H1 (cell line): ENCODE measurements around the gene NKD2. TPM values are rescaled to one million over a fixed set of nuclear protein-coding genes. Genes with fewer than 3 reads are reported as not detected.
A peak's percentile ranks its signal among the peaks of the same experiment; 100 is the strongest.

Experiments used
- CTCF ChIA-PET: fragments of 300-600 bp; sonication (Branson Sonifier 250); formaldehyde crosslinking; loops from one replicate; lab custom pipeline; 2021; ENCODE audit not compliant: partially characterized antibody; lab: Charles Lee
- POLR2A ChIA-PET: fragments of 300-600 bp; sonication (Branson Sonifier 250); formaldehyde crosslinking; loops from one replicate; lab custom pipeline; 2021; ENCODE audit warnings: inconsistent platforms; ENCODE audit not compliant: partially characterized antibody; lab: Charles Lee
- DNase-seq, 2 experiments: peaks; one replicate each; pipeline versions ENCODE4 v3.0.0 to v3.0.0-alpha.2; 2010 to 2022; ENCODE audit warnings: low spot score in 2 of 2, low read depth in 1 of 2, mixed read lengths in 1 of 2
- FAIRE-seq: peaks from 2 replicates; lab custom pipeline; 2011; peaks lifted over from hg19 to GRCh38; lab: Jason Lieb, UNC
- H2AFZ ChIP-seq: 2 replicates; pipeline ENCODE4 v1.8.1; 2012; ENCODE audit warnings: low read length, inconsistent platforms
- H2AK5ac ChIP-seq: 2 replicates; pipeline ENCODE4 v1.6.1; 2013; ENCODE audit warnings: low read depth, low read length
- H2BK120ac ChIP-seq: replicated peaks from 2 replicates; pipeline ENCODE3; 2013; ENCODE audit warnings: low read depth, low read length, inconsistent platforms
- H2BK12ac ChIP-seq: 2 replicates; pipeline ENCODE4 v1.6.1; 2013; ENCODE audit warnings: low read depth, low read length
- H2BK15ac ChIP-seq: 2 replicates; pipeline ENCODE4 v1.6.1; 2013; ENCODE audit warnings: low read length
- H2BK20ac ChIP-seq: 2 replicates; pipeline ENCODE4 v1.6.1; 2013; ENCODE audit warnings: low read length
- H2BK5ac ChIP-seq: 2 replicates; pipeline ENCODE4 v1.6.1; 2013; ENCODE audit warnings: low read depth, low read length
- H3K14ac ChIP-seq: 2 replicates; pipeline ENCODE4 v1.6.1; 2013; ENCODE audit warnings: inconsistent platforms; ENCODE audit not compliant: insufficient read length
- H3K18ac ChIP-seq: 2 replicates; pipeline ENCODE4 v1.6.1; 2013; ENCODE audit warnings: low read length; ENCODE audit errors: extremely low read depth
- H3K23ac ChIP-seq: 2 replicates; pipeline ENCODE4 v1.6.1; 2013; ENCODE audit warnings: inconsistent platforms; ENCODE audit not compliant: insufficient read length
- H3K23me2 ChIP-seq: 2 replicates; pipeline ENCODE4 v1.6.1; 2013; ENCODE audit warnings: low read depth, low read length
- H3K27ac ChIP-seq: 2 replicates; pipeline ENCODE4 v1.6.1; 2011; ENCODE audit warnings: low read depth, low read length, inconsistent platforms
- H3K27me3 ChIP-seq, 4 experiments: replicated peaks in 1 of 4; 1 replicate in 1 of 4; 2 replicates in 3 of 4; pipeline versions ENCODE4 v1.6.1 to v1.8.1; 2011 to 2013; ENCODE audit warnings: low read length in 3 of 4, mild to moderate bottlenecking in 3 of 4, inconsistent platforms in 2 of 4, mixed read lengths in 2 of 4, moderate library complexity in 1 of 4; ENCODE audit not compliant: control insufficient read depth in 3 of 4, insufficient read depth in 3 of 4; ENCODE audit errors: extremely low read depth in 1 of 4
- H3K36me3 ChIP-seq, 4 experiments: 2 replicates each; pipeline versions ENCODE4 v1.6.1 to v1.8.1; 2011 to 2013; ENCODE audit warnings: mild to moderate bottlenecking in 4 of 4, low read length in 3 of 4, moderate library complexity in 2 of 4, control low read depth in 1 of 4, inconsistent platforms in 1 of 4; ENCODE audit not compliant: insufficient read depth in 4 of 4, control insufficient read depth in 2 of 4
- H3K4ac ChIP-seq: replicated peaks from 2 replicates; pipeline ENCODE3; 2013; ENCODE audit warnings: low read length, low read depth, mixed read lengths, inconsistent platforms; ENCODE audit not compliant: insufficient read length
- H3K4me1 ChIP-seq, 4 experiments: replicated peaks in 1 of 4; 1 replicate in 1 of 4; 2 replicates in 3 of 4; pipeline versions ENCODE4 v1.6.1 to v1.8.1; 2011 to 2013; ENCODE audit warnings: low read length in 3 of 4, inconsistent platforms in 2 of 4, mixed read lengths in 1 of 4; ENCODE audit not compliant: insufficient read depth in 4 of 4, control insufficient read depth in 3 of 4
- H3K4me2 ChIP-seq, 2 experiments: 2 replicates each; pipeline versions ENCODE4 v1.6.1 to v1.8.1; 2011 to 2013; ENCODE audit warnings: low read depth in 2 of 2, low read length in 2 of 2, control low read depth in 1 of 2, inconsistent platforms in 1 of 2, mild to moderate bottlenecking in 1 of 2; ENCODE audit not compliant: insufficient read depth in 1 of 2
- H3K4me3 ChIP-seq, 4 experiments: fragments of 200-600, 300-600 bp in 1 of 4; sonication (generic), shearing (Covaris generic), sonication (Bioruptor Twin) in 1 of 4; 2 replicates each; pipeline versions ENCODE4 v1.5.1 to v1.8.1; 2011 to 2016; ENCODE audit warnings: low read length in 4 of 4, low read depth in 3 of 4, control low read depth in 2 of 4, inconsistent platforms in 2 of 4, mild to moderate bottlenecking in 2 of 4, mixed read lengths in 1 of 4, moderate library complexity in 1 of 4; ENCODE audit not compliant: insufficient read depth in 2 of 4; ENCODE audit errors: extremely low read depth in 1 of 4
- H3K56ac ChIP-seq: replicated peaks from 2 replicates; pipeline ENCODE3; 2013; ENCODE audit warnings: low read depth, mild to moderate bottlenecking, mixed read lengths, low read length, inconsistent platforms; ENCODE audit not compliant: insufficient read length
- H3K79me1 ChIP-seq: 2 replicates; pipeline ENCODE4 v1.6.1; 2013; ENCODE audit warnings: low read depth, low read length, control low read depth
- H3K79me2 ChIP-seq, 2 experiments: 2 replicates each; pipeline versions ENCODE4 v1.6.1 to v1.8.1; 2012 to 2013; ENCODE audit warnings: low read length in 2 of 2, mild to moderate bottlenecking in 2 of 2, inconsistent platforms in 1 of 2; ENCODE audit not compliant: insufficient read depth in 2 of 2, control insufficient read depth in 1 of 2
- H3K9ac ChIP-seq, 4 experiments: replicated peaks in 1 of 4; 1 replicate in 1 of 4; 2 replicates in 3 of 4; pipeline versions ENCODE4 v1.6.1 to v1.8.1; 2011 to 2013; ENCODE audit warnings: low read depth in 3 of 4, low read length in 3 of 4, control low read depth in 2 of 4, mild to moderate bottlenecking in 2 of 4, moderate library complexity in 2 of 4, inconsistent platforms in 1 of 4; ENCODE audit errors: extremely low read depth in 1 of 4
- H3K9me3 ChIP-seq, 2 experiments: 2 replicates each; pipeline versions ENCODE4 v1.6.1 to v1.8.1; 2012 to 2013; ENCODE audit warnings: mild to moderate bottlenecking in 2 of 2, moderate library complexity in 2 of 2, control low read depth in 1 of 2, inconsistent platforms in 1 of 2, low read depth in 1 of 2, low read length in 1 of 2, mixed read lengths in 1 of 2; ENCODE audit not compliant: insufficient read depth in 2 of 2
- H4K20me1 ChIP-seq, 2 experiments: replicated peaks in 1 of 2; 2 replicates each; pipeline versions ENCODE3 to v1.8.1; 2011 to 2013; ENCODE audit warnings: inconsistent platforms in 2 of 2, low read length in 2 of 2, mild to moderate bottlenecking in 1 of 2; ENCODE audit not compliant: insufficient read depth in 2 of 2, control insufficient read depth in 1 of 2
- H4K5ac ChIP-seq: 2 replicates; pipeline ENCODE4 v1.6.1; 2013; ENCODE audit warnings: low read length, low read depth, mixed read lengths, inconsistent platforms; ENCODE audit not compliant: insufficient read length
- H4K8ac ChIP-seq: 2 replicates; pipeline ENCODE4 v1.8.0; 2013; ENCODE audit warnings: mild to moderate bottlenecking, moderate library complexity, low read length, inconsistent platforms; ENCODE audit not compliant: insufficient read depth; ENCODE audit errors: extremely low read depth
- H4K91ac ChIP-seq: replicated peaks from 2 replicates; pipeline ENCODE3; 2013; ENCODE audit warnings: low read length, mixed read lengths, inconsistent platforms; ENCODE audit not compliant: insufficient read length
- BCL11A ChIP-seq, 2 experiments: IDR thresholded peaks; one replicate each; pipeline ENCODE4 v1.6.1; 2011; ENCODE audit warnings: low read depth in 2 of 2, low read length in 2 of 2, mild to moderate bottlenecking in 2 of 2
- BRCA1 ChIP-seq: IDR thresholded peaks from 2 replicates; pipeline ENCODE4 v1.6.1; 2012; ENCODE audit warnings: low read depth, low read length, improper control_type of control experiment
- CHD1 ChIP-seq: IDR thresholded peaks from 2 replicates; pipeline ENCODE4 v1.6.1; 2012; ENCODE audit warnings: low read depth, low read length, improper control_type of control experiment
- CHD2 ChIP-seq: IDR thresholded peaks from 2 replicates; pipeline ENCODE4 v1.6.1; 2012; ENCODE audit warnings: low read length, improper control_type of control experiment
- CTBP2 ChIP-seq: IDR thresholded peaks from 2 replicates; pipeline ENCODE4 v1.7.0; 2011; ENCODE audit warnings: borderline replicate concordance, mild to moderate bottlenecking, moderate library complexity, mixed read lengths, low read length; ENCODE audit not compliant: insufficient read depth, insufficient read length
- HDAC2 ChIP-seq, 2 experiments: fragments of 300-600 bp in 1 of 2; sonication (generic) in 1 of 2; IDR thresholded peaks; 2 replicates each; pipeline ENCODE4 v1.6.1; 2011 to 2012; ENCODE audit warnings: low read depth in 2 of 2, low read length in 2 of 2, mild to moderate bottlenecking in 2 of 2, moderate library complexity in 2 of 2, borderline replicate concordance in 1 of 2, inconsistent platforms in 1 of 2
- JUN ChIP-seq: IDR thresholded peaks from 2 replicates; pipeline ENCODE4 v1.6.1; 2011; ENCODE audit warnings: low read depth, mild to moderate bottlenecking, improper control_type of control experiment, low read length
- KDM4A ChIP-seq: IDR thresholded peaks from one replicate; pipeline ENCODE4 v1.7.1; 2012; ENCODE audit warnings: low read depth, mild to moderate bottlenecking, moderate library complexity, low read length, inconsistent platforms; ENCODE audit not compliant: severe bottlenecking
- SIN3A ChIP-seq, 2 experiments: IDR thresholded peaks in 1 of 2; conservative IDR thresholded peaks in 1 of 2; 2 replicates each; pipeline ENCODE4 v1.6.1; 2011 to 2012; ENCODE audit warnings: low read length in 2 of 2, improper control_type of control experiment in 1 of 2, low read depth in 1 of 2, mild to moderate bottlenecking in 1 of 2
- SP4 ChIP-seq: IDR thresholded peaks from 2 replicates; pipeline ENCODE4 v1.6.1; 2012; ENCODE audit warnings: low read length, inconsistent platforms
- SRF ChIP-seq: IDR thresholded peaks from 2 replicates; pipeline ENCODE4 v1.6.1; 2011; ENCODE audit warnings: mild to moderate bottlenecking, low read depth, low read length, moderate library complexity
- WGBS, 2 experiments: shearing (Covaris generic) in 1 of 2; methylation state at CpG; one replicate each; pipeline versions ENCODE4 v1.1.6 to v1.1.7; 2013 to 2015; ENCODE audit warnings: low lambda C conversion rate in 2 of 2, mixed read lengths in 2 of 2, inconsistent platforms in 1 of 2, low coverage in 1 of 2, missing lambda C conversion rate in 1 of 2; ENCODE audit not compliant: insufficient replicate concordance in 2 of 2, insufficient coverage in 1 of 2, insufficient read length in 1 of 2; ENCODE audit errors: extremely low coverage in 1 of 2, missing lambda C conversion rate in 1 of 2; 5-methylcytosine and 5-hydroxymethylcytosine counted together
- polyA plus RNA-seq, 7 experiments: library from polyadenylated mRNA; depleted of rRNA in 3 of 7; stranded (reverse) in 5 of 7; unstranded in 2 of 7; fragments of >200 nt in 5 of 7; fragments of 200-250 nt in 2 of 7; gene quantifications; 1 replicate in 5 of 7; 2 replicates in 1 of 7; 4 replicates in 1 of 7; pipeline versions ENCODE4 v1.2.1 to v1.2.3, GENCODE V29; 2011 to 2013; ENCODE audit warnings: missing spikeins in 2 of 7, mixed read lengths in 2 of 7
- total RNA-seq: library from RNA; stranded (reverse); fragmentation: NEBNext Ultra II Directional; extraction: Animal tissue kit (Norgen Biotek cat#: 25700); gene quantifications from 2 replicates; pipeline ENCODE4 v1.2.1, GENCODE V29; 2021
- TF ChIP-seq, protein P1 (sequence below): IDR thresholded peaks from 2 replicates; pipeline ENCODE4 v1.6.1; 2011; ENCODE audit warnings: low read length, improper control_type of control experiment

The NKD2 gene
- total and polyA plus RNA-seq, 2 of the 8 experiments (the other 6 are each of a cell fraction or from before 2014, with no cell fraction given), result 5.5 to 7.9 TPM

DNA sequence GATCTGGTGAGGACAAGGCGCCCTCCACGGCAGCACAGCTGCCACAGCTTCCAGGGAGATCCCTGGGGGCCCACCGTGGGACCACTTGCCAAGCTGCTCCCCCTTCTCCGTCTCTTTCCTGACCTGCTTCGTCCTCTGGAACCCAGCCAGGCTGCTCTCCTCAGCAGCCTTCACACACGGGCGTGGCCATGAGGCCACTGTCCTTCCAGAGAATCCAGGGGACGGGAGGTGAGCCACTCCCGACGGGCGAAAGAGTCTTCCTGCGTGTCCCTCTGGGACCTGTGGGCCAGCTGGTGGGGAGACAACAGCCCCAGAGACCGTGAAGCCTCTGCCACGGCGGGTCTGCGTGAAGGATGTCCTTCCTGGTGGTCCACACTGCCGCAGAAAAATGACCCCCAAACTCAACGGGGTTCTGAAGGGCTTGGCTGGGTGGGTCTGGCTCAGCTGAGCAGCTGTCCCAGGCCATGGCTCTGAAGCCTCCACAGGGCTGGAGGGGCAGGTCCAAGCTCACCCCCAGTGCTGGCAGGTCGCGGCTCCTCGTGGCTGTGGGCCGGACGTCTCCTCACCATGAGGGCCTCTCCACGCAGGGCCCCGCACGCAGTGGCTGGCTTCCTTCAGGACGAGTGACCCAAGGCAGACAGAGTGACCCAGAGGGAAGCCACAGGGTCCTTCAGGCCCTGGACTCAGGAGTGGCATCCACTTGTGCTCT lies 47.4 kb upstream of the NKD2 start:
- Histone ChIP-seq H3K79me2 (no peaks in the 10 kb centered on the region), H3K4me2 (no peak overlapping the region), H2BK12ac (no peak overlapping the region), H3K23ac (no peak overlapping the region), H3K36me3 (no peaks in the 10 kb centered on the region), H3K27me3 (no peaks in the 10 kb centered on the region), H2AK5ac (no peak overlapping the region), H2BK120ac (no peak overlapping the region), H3K14ac (no peak overlapping the region), H3K9ac (no peak overlapping the region; a peak in 1 of 7 replicates), H2BK5ac (no peak overlapping the region), H3K18ac (no peak overlapping the region), H4K20me1 (no peaks in the 10 kb centered on the region), H4K8ac (peak overlapping the region; percentile 71; the same call in 1 of the 2 replicates), H2AFZ (no peak overlapping the region), H2BK15ac (no peak overlapping the region), H3K79me1 (no peaks in the 10 kb centered on the region), H4K5ac (no peak overlapping the region), H3K4me1 (no peaks in the 10 kb centered on the region), H3K4me3 (no peak overlapping the region), H2BK20ac (no peak overlapping the region), H3K27ac (no peak overlapping the region), H4K91ac (peak overlapping the region; percentile 74), H3K9me3 (no peaks in the 10 kb centered on the region), H3K23me2 (no peaks in the 10 kb centered on the region), H3K56ac (no peak overlapping the region), H3K4ac (no peak overlapping the region)
- FAIRE-seq, result no peak
- WGBS, 2 experiments, result 93% methylated on average over 24 of the region's 27 CpGs; no CpG with 5 or more reads in 1 of the 2 experiments
- no peak for DNase-seq
- ChIA-PET CTCF (interaction anchor here (1.9 kb wide), 1 partner anchor 21 kb away, joined by 6 read pairs; no protein-coding TSS in a partner anchor), POLR2A (no interaction called here)
- TF ChIP-seq CHD1 (no peak), JUN (no peak), HDAC2 (IDR thresholded peaks at IDR 0.05; ENCODE audit: borderline replicate concordance in 1 of 2, low read depth in 2 of 2, low read length in 2 of 2) (no peak), BRCA1 (no peak), CTBP2 (no peak), CHD2 (no peak), BCL11A (IDR thresholded peaks at IDR 0.05; ENCODE audit: low read depth in 2 of 2, low read length in 2 of 2) (no peak), SRF (no peak), SIN3A (conservative IDR thresholded peaks at IDR 0.05 in 1 of 2, IDR thresholded peaks at IDR 0.05 in 1 of 2; ENCODE audit: low read depth in 1 of 2, low read length in 2 of 2) (no peak), KDM4A (no peak), SP4 (no peak)
- TF ChIP-seq, protein P1, sequence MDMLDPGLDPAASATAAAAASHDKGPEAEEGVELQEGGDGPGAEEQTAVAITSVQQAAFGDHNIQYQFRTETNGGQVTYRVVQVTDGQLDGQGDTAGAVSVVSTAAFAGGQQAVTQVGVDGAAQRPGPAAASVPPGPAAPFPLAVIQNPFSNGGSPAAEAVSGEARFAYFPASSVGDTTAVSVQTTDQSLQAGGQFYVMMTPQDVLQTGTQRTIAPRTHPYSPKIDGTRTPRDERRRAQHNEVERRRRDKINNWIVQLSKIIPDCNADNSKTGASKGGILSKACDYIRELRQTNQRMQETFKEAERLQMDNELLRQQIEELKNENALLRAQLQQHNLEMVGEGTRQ, result no peak
